GM21360 (cell line): ENCODE measurements around the gene BNIP3.
A peak's percentile ranks its signal among the peaks of the same experiment; 100 is the strongest.

Source experiments
- ATAC-seq: cut with Tn5 transposase; IDR thresholded peaks from one replicate; pipeline ENCODE4 v1.9.1; 2021; ENCODE audit warnings: mild to moderate bottlenecking, moderate library complexity; ENCODE audit not compliant: unreplicated experiment

BNIP3 gene

GRCh38 chr10:131979821-131980270 is 1.9 kb downstream of the BNIP3 start:
- no peak for ATAC-seq

GRCh38 chr10:131979336-131979735 is 2.4 kb downstream of the BNIP3 start:
- no peak for ATAC-seq

- ATAC-seq: no peak
Measured at GRCh38 chr10:131978851-131979250, 2.9 kb downstream of the BNIP3 start.

- ATAC-seq: no peak
Measured at GRCh38 chr10:131978366-131978765, 3.4 kb downstream of the BNIP3 start.

- no peak for ATAC-seq
Measured at GRCh38 chr10:131977323-131978096, 4.2 kb downstream of the BNIP3 start.

- ATAC-seq: no peak
Measured at GRCh38 chr10:131975796-131976195, 5.9 kb downstream of the BNIP3 start.

GRCh38 chr10:131975003-131975402 is 6.7 kb downstream of the BNIP3 start:
- no peak for ATAC-seq

GRCh38 chr10:131974034-131974817 is 7.5 kb downstream of the BNIP3 start:
- no peak for ATAC-seq

- no peak for ATAC-seq
Measured at GRCh38 chr10:131973160-131973951, 8.4 kb downstream of the BNIP3 start.

- peak; percentile 53 for ATAC-seq
Measured at GRCh38 chr10:131972474-131973071, 9.2 kb downstream of the BNIP3 start.

- no peak for ATAC-seq
Measured at GRCh38 chr10:131971591-131971990, 10.1 kb downstream of the BNIP3 start.

- no peak for ATAC-seq
Measured at GRCh38 chr10:131970946-131971345, 10.8 kb downstream of the BNIP3 start.

- no peak for ATAC-seq
Measured at GRCh38 chr10:131968949-131969348, 12.8 kb downstream of the BNIP3 start.

GRCh38 chr10:131964298-131964697 is 17.4 kb downstream of the BNIP3 start:
- no peak for ATAC-seq

- ATAC-seq: no peak
Measured at GRCh38 chr10:131963811-131964210, 17.9 kb downstream of the BNIP3 start.

- ATAC-seq: no peak
Measured at GRCh38 chr10:131963350-131963749, 18.4 kb downstream of the BNIP3 start.

- ATAC-seq: peak; percentile 48
Measured at GRCh38 chr10:131961777-131962662, 19.7 kb downstream of the BNIP3 start.

- no peak for ATAC-seq
Measured at GRCh38 chr10:131961047-131961776, 20.5 kb downstream of the BNIP3 start.

- no peak for ATAC-seq
Measured at GRCh38 chr10:131960631-131961046, 21.1 kb downstream of the BNIP3 start.
